IMR-90 (cell line): ENCODE data around the gene UBE2C. TPM values are rescaled to one million over a fixed set of nuclear protein-coding genes. Genes with fewer than 3 reads are reported as not detected.

Experiments used
- ATAC-seq: fragments of 200-7000 bp; cut with Tn5 transposase; 2 replicates; pipeline ENCODE4 v1.9.1; 2020; ENCODE audit warnings: low read depth, mild to moderate bottlenecking, moderate library complexity
- BruUV-seq: library from RNA; stranded (reverse); fragments of 400-500 nt; replicated peaks from 2 replicates; lab custom pipeline; 2021; lab: Mats Ljungman, UMichigan
- CTCF ChIA-PET: fragments of 300-600 bp; formaldehyde crosslinking; extraction: SDS; loops from one replicate; lab custom pipeline; 2021; ENCODE audit warnings: antibody characterized with exemption; lab: Yijun Ruan, JAX
- POLR2A ChIA-PET: fragments of 300-600 bp; sonication (Branson Sonifier 250); formaldehyde crosslinking; loops from one replicate; lab custom pipeline; 2022; ENCODE audit warnings: antibody characterized with exemption; ENCODE audit not compliant: unreplicated experiment; lab: Charles Lee
- DNase-seq: peaks from one replicate; pipeline ENCODE4 v3.0.0; 2013
- H2AFZ ChIP-seq: replicated peaks from 2 replicates; pipeline ENCODE3; 2013; ENCODE audit warnings: low read length, mild to moderate bottlenecking; ENCODE audit not compliant: poor library complexity
- H2AK5ac ChIP-seq: 2 replicates; pipeline ENCODE4 v1.6.1; 2013; ENCODE audit warnings: low read depth, low read length, inconsistent platforms
- H2AK9ac ChIP-seq: replicated peaks from 2 replicates; pipeline ENCODE3; 2013; ENCODE audit warnings: mild to moderate bottlenecking, low read depth, low read length, moderate library complexity; ENCODE audit not compliant: poor library complexity
- H2BK120ac ChIP-seq: 2 replicates; pipeline ENCODE4 v1.6.1; 2013; ENCODE audit warnings: low read depth, low read length, inconsistent platforms
- H2BK15ac ChIP-seq: 3 replicates; pipeline ENCODE4 v1.6.1; 2013; ENCODE audit warnings: low read depth, low read length, inconsistent platforms
- H2BK20ac ChIP-seq: 2 replicates; pipeline ENCODE4 v1.6.1; 2013; ENCODE audit warnings: low read depth, mild to moderate bottlenecking, inconsistent platforms, low read length, moderate library complexity
- H2BK5ac ChIP-seq: 2 replicates; pipeline ENCODE4 v1.6.1; 2013; ENCODE audit warnings: mild to moderate bottlenecking, low read depth, low read length, inconsistent platforms; ENCODE audit not compliant: poor library complexity, severe bottlenecking
- H3K14ac ChIP-seq: replicated peaks from 2 replicates; pipeline ENCODE4 v1.6.1; 2013; ENCODE audit warnings: low read depth, low read length, inconsistent platforms
- H3K18ac ChIP-seq: 2 replicates; pipeline ENCODE4 v1.6.1; 2013; ENCODE audit warnings: low read depth, low read length, control low read depth
- H3K23ac ChIP-seq: 2 replicates; pipeline ENCODE4 v1.6.1; 2013; ENCODE audit warnings: low read depth, low read length, inconsistent platforms
- H3K27ac ChIP-seq: 2 replicates; pipeline ENCODE4 v1.5.1; 2013; ENCODE audit warnings: mild to moderate bottlenecking, control low read depth, low read length; ENCODE audit not compliant: insufficient read depth
- H3K27me3 ChIP-seq: 2 replicates; pipeline ENCODE4 v1.6.1; 2013; ENCODE audit warnings: low read length; ENCODE audit not compliant: control insufficient read depth, insufficient read depth
- H3K36me3 ChIP-seq: 2 replicates; pipeline ENCODE4 v1.6.1; 2013; ENCODE audit warnings: low read length, mixed read lengths; ENCODE audit not compliant: control insufficient read depth, insufficient read depth
- H3K4ac ChIP-seq: 2 replicates; pipeline ENCODE4 v1.6.1; 2013; ENCODE audit warnings: low read depth, low read length, inconsistent platforms
- H3K4me1 ChIP-seq: 2 replicates; pipeline ENCODE4 v1.6.1; 2013; ENCODE audit warnings: low read length, mixed read lengths; ENCODE audit not compliant: control insufficient read depth, insufficient read depth
- H3K4me2 ChIP-seq: 2 replicates; pipeline ENCODE4 v1.6.1; 2013; ENCODE audit warnings: low read depth, mild to moderate bottlenecking, control low read depth, low read length, moderate library complexity
- H3K4me3 ChIP-seq: 2 replicates; pipeline ENCODE4 v1.5.1; 2013; ENCODE audit warnings: low read depth, mild to moderate bottlenecking, control low read depth, low read length, moderate library complexity; ENCODE audit not compliant: insufficient read depth
- H3K56ac ChIP-seq: 2 replicates; pipeline ENCODE4 v1.6.1; 2013; ENCODE audit warnings: low read length, inconsistent platforms; ENCODE audit not compliant: insufficient read depth; ENCODE audit errors: extremely low read depth
- H3K79me1 ChIP-seq, 2 experiments: 2 replicates each; pipeline ENCODE4 v1.6.1; 2013; ENCODE audit warnings: low read length in 2 of 2, inconsistent platforms in 1 of 2, low read depth in 1 of 2
- H3K9ac ChIP-seq: 2 replicates; pipeline ENCODE4 v1.6.1; 2013; ENCODE audit warnings: low read depth, low read length, control low read depth
- H3K9me1 ChIP-seq: 2 replicates; pipeline ENCODE4 v1.6.1; 2013; ENCODE audit warnings: low read length, inconsistent platforms; ENCODE audit not compliant: insufficient read depth
- H3K9me3 ChIP-seq: 2 replicates; pipeline ENCODE4 v1.6.1; 2013; ENCODE audit warnings: low read length; ENCODE audit not compliant: control insufficient read depth, insufficient read depth
- H4K20me1 ChIP-seq: 2 replicates; pipeline ENCODE4 v1.6.1; 2013; ENCODE audit warnings: low read length, inconsistent platforms; ENCODE audit not compliant: insufficient read depth
- H4K5ac ChIP-seq: 2 replicates; pipeline ENCODE4 v1.6.1; 2013; ENCODE audit warnings: mild to moderate bottlenecking, low read depth, low read length, control low read depth
- H4K8ac ChIP-seq, 2 experiments: 2 replicates each; pipeline ENCODE4 v1.6.1; 2013; ENCODE audit warnings: low read depth in 2 of 2, low read length in 2 of 2, control low read depth in 1 of 2, inconsistent platforms in 1 of 2
- H4K91ac ChIP-seq: 2 replicates; pipeline ENCODE4 v1.6.1; 2013; ENCODE audit warnings: low read depth, low read length, inconsistent platforms; ENCODE audit not compliant: insufficient read depth
- BHLHE40 ChIP-seq: fragments of 150-350 bp; IDR thresholded peaks from 2 replicates; pipeline ENCODE4 v1.6.1; 2016; ENCODE audit warnings: mild to moderate bottlenecking, low read depth, low read length
- MAFK ChIP-seq: IDR thresholded peaks from 2 replicates; pipeline ENCODE4 v1.6.1; 2012; ENCODE audit warnings: low read depth, low read length, improper control_type of control experiment
- POLR2A ChIP-seq: IDR thresholded peaks from 2 replicates; pipeline ENCODE4 v1.6.1; 2012; ENCODE audit warnings: mild to moderate bottlenecking, low read depth, low read length
- RCOR1 ChIP-seq: IDR thresholded peaks from 2 replicates; pipeline ENCODE4 v1.6.1; 2012; ENCODE audit warnings: mild to moderate bottlenecking, low read length, improper control_type of control experiment; ENCODE audit not compliant: insufficient replicate concordance
- RFX5 ChIP-seq: IDR thresholded peaks from 2 replicates; pipeline ENCODE4 v1.8.0; 2012; ENCODE audit warnings: low read depth, mild to moderate bottlenecking, low read length, moderate library complexity
- SMC3 ChIP-seq: fragments of 150-350 bp; IDR thresholded peaks from 2 replicates; pipeline ENCODE4 v1.6.1; 2016; ENCODE audit warnings: low read depth, mild to moderate bottlenecking, antibody characterized with exemption, low read length, moderate library complexity
- USF2 ChIP-seq: fragments of 150-350 bp; IDR thresholded peaks from 2 replicates; pipeline ENCODE4 v1.6.1; 2017; ENCODE audit warnings: mild to moderate bottlenecking, antibody characterized with exemption, low read length, low read depth
- WGBS, 2 experiments: methylation state at CpG; one replicate each; pipeline versions ENCODE4 v1.1.5 to v1.1.7; 2013; ENCODE audit warnings: missing lambda C conversion rate in 2 of 2; ENCODE audit not compliant: insufficient read length in 1 of 2; ENCODE audit errors: extremely low coverage in 2 of 2; 5-methylcytosine and 5-hydroxymethylcytosine counted together
- dilution Hi-C: fragments of 300-500 bp; cut with HindIII; formaldehyde crosslinking; loops from one replicate; pipeline ENCODE4 v1.14.3; 2018; ENCODE audit warnings: low sequenced_read_pairs; ENCODE audit not compliant: unreplicated experiment
- in situ Hi-C: fragments of 300-500 bp; cut with MboI; formaldehyde crosslinking; loops from 3 replicates; pipeline ENCODE4 v1.14.3; 2019; ENCODE audit warnings: low sequenced_read_pairs, inconsistent platforms, mixed read lengths
- intact Hi-C: fragments of 100-400 bp; cut with micrococcal nuclease; formaldehyde crosslinking; loops from 2 replicates; pipeline ENCODE4 v1.10.0; 2022
- polyA plus RNA-seq, 3 experiments: library from polyadenylated mRNA; depleted of rRNA; stranded (reverse); fragments of >200 nt; gene quantifications; 2 replicates each; pipeline ENCODE4 v1.2.3, GENCODE V29; 2012; ENCODE audit warnings: low replicate concordance in 1 of 3
- total RNA-seq: library from RNA; depleted of rRNA; stranded (reverse); fragments of >200 nt; gene quantifications from 2 replicates; pipeline ENCODE4 v1.2.3, GENCODE V29; 2012

The UBE2C gene
- total and polyA plus RNA-seq, 2 of the 4 experiments (the other 2 are of a cell fraction), result 43.4 to 120 TPM

DNA sequence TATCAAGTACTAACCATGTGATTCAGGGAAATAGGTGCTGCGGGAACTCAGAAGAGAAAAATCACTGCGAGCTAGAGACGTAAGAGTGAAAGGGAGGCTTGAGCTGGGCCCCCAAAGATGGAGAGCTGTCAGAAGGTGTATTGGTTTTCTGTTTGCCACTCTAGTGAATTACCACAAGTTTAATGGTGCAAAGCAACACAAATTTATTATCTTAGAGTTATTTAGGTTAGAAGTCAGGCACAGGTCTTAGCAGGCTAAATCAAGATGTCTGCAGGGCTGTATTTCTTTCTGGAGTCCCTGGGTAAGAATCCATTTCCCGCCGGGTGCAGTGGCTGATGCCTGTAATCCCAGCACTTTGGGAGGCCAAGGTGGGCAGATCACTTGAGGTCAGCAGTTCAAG, 47.5 kb downstream of the UBE2C start:
- intact Hi-C loops, result loop anchor here (2.0 kb wide), 1 partner anchor 75 kb away; no protein-coding TSS in a partner anchor

More for the DNA sequence above, 47.5 kb downstream of the UBE2C start:
- H2BK120ac ChIP-seq, result no peak overlapping the region
- H3K9me1 ChIP-seq, result peaks cover 8% of the 10 kb centered on the region
- no peak overlapping the region for H4K91ac ChIP-seq
- ChIA-PET POLR2A (no interaction called here), CTCF (interaction anchor here (0.6 kb wide), 1 partner anchor 20 kb away, joined by 3 read pairs; no protein-coding TSS in a partner anchor)
- WGBS, 2 experiments, result 100% methylated on average over 1 of the region's 5 CpGs; no CpG with 5 or more reads in 1 of the 2 experiments
- no peak overlapping the region for H3K4me3 ChIP-seq
- no peak overlapping the region for H3K9ac ChIP-seq
- H2AK5ac ChIP-seq, result no peak overlapping the region
- H4K20me1 ChIP-seq, result no peaks in the 10 kb centered on the region
- dilution Hi-C loops, result no loop called here
- in situ Hi-C loops, result no loop called here
- H3K4ac ChIP-seq, result no peak overlapping the region
- H3K14ac ChIP-seq, result no peak overlapping the region
- H3K4me1 ChIP-seq, result peaks cover 6% of the 10 kb centered on the region; the same call in 1 of the 2 replicates
- peaks cover 26 to 52% of the 10 kb centered on the region in 2 experiments for H3K79me1 ChIP-seq
- H3K18ac ChIP-seq, result no peak overlapping the region
- no peak overlapping the region for H3K27ac ChIP-seq
- no peaks in the 10 kb centered on the region for H3K27me3 ChIP-seq
- H2AK9ac ChIP-seq, result no peak overlapping the region
- no peak overlapping the region for H2BK15ac ChIP-seq
- H3K23ac ChIP-seq, result no peak overlapping the region
- no peak for DNase-seq
- H3K56ac ChIP-seq, result no peak overlapping the region
- H3K9me3 ChIP-seq, result no peaks in the 10 kb centered on the region
- BruUV-seq, result no TSS peak
- TF ChIP-seq SMC3 (no peak), RFX5 (no peak), RCOR1 (no peak), MAFK (no peak), BHLHE40 (no peak), POLR2A (no peak), USF2 (no peak)
- H4K5ac ChIP-seq, result no peak overlapping the region
- H4K8ac ChIP-seq, result no peak overlapping the region
- H3K36me3 ChIP-seq, result peaks cover under 1% of the 10 kb centered on the region; the same call in 1 of the 2 replicates
- no peak for ATAC-seq
- no peak overlapping the region for H3K4me2 ChIP-seq
- H2BK5ac ChIP-seq, result no peak overlapping the region
- H2BK20ac ChIP-seq, result no peak overlapping the region
- no peak overlapping the region for H2AFZ ChIP-seq
